Measurements from ENCODE around the gene PLEKHG1.

DNA sequence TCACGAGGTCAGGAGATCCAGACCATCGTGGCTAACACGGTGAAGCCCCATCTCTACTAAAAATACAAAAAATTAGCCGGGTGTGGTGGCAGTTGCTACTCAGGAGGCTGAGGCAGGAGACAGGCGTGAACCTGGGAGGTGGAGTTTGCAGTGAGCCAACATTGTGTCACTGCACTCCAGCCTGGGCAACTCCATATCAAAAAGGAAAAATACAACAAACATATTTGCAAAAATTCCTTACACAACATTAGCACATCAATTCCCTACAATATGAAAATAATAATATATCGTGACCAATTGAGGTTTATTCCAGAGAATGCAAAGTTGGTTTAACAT lies 38.8 kb upstream of the PLEKHG1 start:
- TF ChIP-seq CTCF (IDR thresholded peaks at IDR 0.05; ENCODE audit: low read depth, low read length, missing input control) (no peak), GABPA (IDR thresholded peaks at IDR 0.05 in 1 of 2, conservative IDR thresholded peaks at IDR 0.05 in 1 of 2) (no peak)

Data from liver (tissue), 3 donors.